GM13977 (cell line): ENCODE results near the gene FOXA3.

ENCODE experiments used
- DNase-seq: peaks from one replicate; pipeline ENCODE4 v3.0.0; 2012; ENCODE audit warnings: low spot score
- CTCF ChIP-seq: IDR thresholded peaks from 2 replicates; pipeline ENCODE4 v1.5.1; 2012; ENCODE audit warnings: mild to moderate bottlenecking, control low read depth; ENCODE audit not compliant: insufficient read depth; ENCODE audit errors: extremely low read depth, missing control alignments
- in situ Hi-C: fragments of 300-500 bp; cut with MboI; formaldehyde crosslinking; loops from one replicate; pipeline ENCODE4 v1.12.0; 2022; ENCODE audit warnings: low sequenced_read_pairs, low pct_unique_long_range_greater_than_20kb, mixed read lengths, inconsistent platforms; ENCODE audit not compliant: unreplicated experiment

FOXA3 gene

GRCh38 chr19:45899253-45899652 lies 35.1 kb downstream of the FOXA3 start:
- no peak for TF ChIP-seq CTCF
- in situ Hi-C loops: no loop called here
- no peak for DNase-seq

DNA sequence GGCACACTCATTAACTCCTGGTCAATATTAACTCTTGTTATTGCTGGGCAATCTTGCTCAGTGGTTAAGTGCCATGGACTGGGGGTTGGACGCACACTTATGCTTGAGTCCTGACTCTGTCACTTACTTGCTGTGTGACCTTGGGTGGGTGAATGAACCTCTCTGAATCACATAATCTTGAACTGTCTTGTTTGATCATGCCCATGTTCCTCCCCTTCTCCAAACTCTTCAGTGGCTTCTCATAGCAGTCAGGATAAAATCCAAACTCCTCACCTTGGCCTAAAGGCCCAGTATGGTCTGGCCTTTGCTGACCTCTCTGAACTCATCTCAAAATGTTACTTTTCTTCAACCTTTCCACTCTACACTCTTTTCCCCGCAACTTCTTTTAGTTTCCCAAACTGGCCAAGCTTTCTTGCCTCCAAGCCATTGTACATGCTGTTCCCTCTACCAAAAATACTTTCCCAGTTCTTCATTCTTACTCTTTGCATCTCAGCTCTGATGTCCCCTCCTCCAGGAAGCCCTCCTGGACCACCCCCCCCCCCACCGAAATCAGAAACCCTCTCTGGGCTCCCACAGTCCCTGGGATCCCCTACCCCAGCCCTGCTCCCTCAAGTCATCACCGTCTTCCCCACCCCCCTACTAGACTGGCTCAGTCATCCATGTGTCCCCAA lies 35.9 kb downstream of the FOXA3 start:
- in situ Hi-C loops: no loop called here
- TF ChIP-seq CTCF: no peak
- no peak for DNase-seq

GRCh38 chr19:45900738-45901431 lies 36.8 kb downstream of the FOXA3 start:
- in situ Hi-C loops: no loop called here
- TF ChIP-seq CTCF: no peak
- DNase-seq: no peak

GRCh38 chr19:45901432-45901911 lies 37.3 kb downstream of the FOXA3 start:
- in situ Hi-C loops: no loop called here
- TF ChIP-seq CTCF: no peak
- DNase-seq: no peak

GRCh38 chr19:45901912-45902650 lies 38.0 kb downstream of the FOXA3 start, which contains the start of gene MYPOP:
Gene MYPOP, minus strand, starts transcription at chr19:45902613. Its CDS starts 840 bp downstream, at chr19:45901773.
- TF ChIP-seq CTCF: no peak
- in situ Hi-C loops: no loop called here
- DNase-seq: peak; percentile 61

- in situ Hi-C loops: no loop called here
- TF ChIP-seq CTCF: no peak
- DNase-seq: peak; percentile 100
Observed at GRCh38 chr19:45902651-45903625, 38.8 kb downstream of the FOXA3 start.
